ENCODE results near the gene NRDC. TPM values are rescaled to one million over a fixed set of nuclear protein-coding genes. Genes with fewer than 3 reads are reported as not detected.
"Not testable (repeated sequence)": the region's sequence is repeated elsewhere in the genome, so short reads cannot be mapped to it uniquely, and the experiment has no call there.

Gene NRDC
- total and polyA plus RNA-seq, 2 donors, result 56.2 to 151 TPM

DNA sequence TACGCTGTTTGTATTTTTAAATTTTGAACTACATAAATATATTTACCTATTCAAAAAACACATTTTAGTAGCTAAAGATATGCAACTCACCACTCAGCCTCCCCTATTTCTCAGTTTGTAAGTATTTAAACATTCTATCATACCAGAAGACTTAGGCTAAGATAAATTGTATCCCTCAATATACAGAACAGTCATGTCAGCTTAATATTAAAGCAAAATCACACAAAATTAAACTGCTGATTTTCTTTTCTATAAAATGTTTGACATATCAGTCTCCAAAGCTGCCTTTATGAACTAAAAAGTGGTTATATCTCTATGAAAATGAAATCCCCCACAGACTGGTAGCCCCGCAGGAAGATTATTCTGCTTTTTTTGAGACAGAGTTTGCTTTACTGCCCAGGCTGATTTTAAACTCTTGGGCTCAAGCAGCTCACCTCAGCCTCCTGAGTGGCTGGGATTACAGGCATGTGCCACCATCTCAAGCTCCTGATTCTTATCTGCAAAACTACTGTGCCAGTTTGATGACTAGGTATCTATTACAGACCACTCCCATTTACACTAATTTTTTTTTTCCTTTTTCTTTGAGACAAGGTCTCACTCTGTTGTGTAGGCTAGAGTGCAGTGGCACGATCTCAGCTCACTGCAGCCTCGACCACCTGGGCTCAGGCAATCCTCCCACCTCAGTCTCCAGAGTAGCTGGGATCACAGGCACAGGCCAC lies 37.6 kb downstream of the NRDC start:
- H3K4me3 ChIP-seq (ENCODE audit: low read length in 2 of 2), result no peak overlapping the region
- no peak overlapping the region for H3K27ac ChIP-seq (ENCODE audit: low read depth in 1 of 2, low read length in 1 of 2)
- peaks cover 4 to 33% of the 10 kb centered on the region in 2 donors for H3K36me3 ChIP-seq (ENCODE audit: control insufficient read depth in 2 of 2, insufficient read depth in 2 of 2, low read length in 1 of 2)
- no peak for DNase-seq (ENCODE audit: low read depth in 6 of 9, low spot score in 9 of 9)
- no peaks in the 10 kb centered on the region for H3K9me3 ChIP-seq (ENCODE audit: control insufficient read depth in 2 of 2, insufficient read depth in 1 of 2, low read length in 1 of 2)
- H3K27me3 ChIP-seq (ENCODE audit: control insufficient read depth in 2 of 2, insufficient read depth in 1 of 2, low read length in 1 of 2), result no peaks in the 10 kb centered on the region
- no peaks in the 10 kb centered on the region for H3K4me1 ChIP-seq (ENCODE audit: control insufficient read depth in 2 of 2, insufficient read depth in 2 of 2, low read length in 2 of 2)
- 97% methylated on average over 4 of the region's 4 CpGs for WGBS

- Histone ChIP-seq H3K27ac (ENCODE audit: low read depth in 1 of 2, low read length in 1 of 2) (no peak overlapping the region), H3K4me3 (ENCODE audit: low read length in 2 of 2) (no peak overlapping the region), H3K27me3 (ENCODE audit: control insufficient read depth in 2 of 2, insufficient read depth in 1 of 2, low read length in 1 of 2) (no peaks in the 10 kb centered on the region), H3K9me3 (ENCODE audit: control insufficient read depth in 2 of 2, insufficient read depth in 1 of 2, low read length in 1 of 2) (no peaks in the 10 kb centered on the region), H3K36me3 (ENCODE audit: control insufficient read depth in 2 of 2, insufficient read depth in 2 of 2, low read length in 1 of 2) (peaks cover 9 to 40% of the 10 kb centered on the region in 2 donors), H3K4me1 (ENCODE audit: control insufficient read depth in 2 of 2, insufficient read depth in 2 of 2, low read length in 2 of 2) (no peaks in the 10 kb centered on the region)
- DNase-seq (ENCODE audit: low read depth in 6 of 9, low spot score in 9 of 9), result no peak
- 96% methylated on average over 2 of the region's 2 CpGs for WGBS
Measured at GRCh38 chr1:51840182-51840581, 38.3 kb downstream of the NRDC start.

DNA sequence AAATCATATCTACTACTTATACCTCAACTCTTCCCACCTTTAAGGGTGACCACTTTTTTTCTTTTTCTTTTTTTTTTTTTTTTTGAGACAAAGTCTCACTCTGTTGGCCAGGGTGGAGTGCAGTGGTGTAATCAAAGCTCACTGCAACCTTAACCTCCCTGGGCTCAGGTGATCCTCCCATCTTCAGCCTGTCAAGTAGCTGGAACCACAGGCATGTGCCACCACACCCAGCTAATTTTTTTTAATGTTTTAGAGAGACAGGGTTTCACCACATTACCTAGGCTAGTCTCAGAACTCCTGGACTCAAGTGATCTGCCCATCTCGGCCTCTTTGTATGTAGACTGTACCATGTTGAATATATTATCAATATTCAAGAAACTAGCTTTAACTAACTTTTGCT lies 39.4 kb downstream of the NRDC start:
- Histone ChIP-seq H3K4me3 (ENCODE audit: low read length in 2 of 2) (no peak overlapping the region), H3K4me1 (ENCODE audit: control insufficient read depth in 2 of 2, insufficient read depth in 2 of 2, low read length in 2 of 2) (no peaks in the 10 kb centered on the region), H3K36me3 (ENCODE audit: control insufficient read depth in 2 of 2, insufficient read depth in 2 of 2, low read length in 1 of 2) (peaks cover 12 to 42% of the 10 kb centered on the region in 2 donors), H3K27me3 (ENCODE audit: control insufficient read depth in 2 of 2, insufficient read depth in 1 of 2, low read length in 1 of 2) (no peaks in the 10 kb centered on the region), H3K27ac (ENCODE audit: low read depth in 1 of 2, low read length in 1 of 2) (no peak overlapping the region), H3K9me3 (ENCODE audit: control insufficient read depth in 2 of 2, insufficient read depth in 1 of 2, low read length in 1 of 2) (no peaks in the 10 kb centered on the region)
- DNase-seq (ENCODE audit: low read depth in 6 of 9, low spot score in 9 of 9), result no peak
- 100% methylated on average over 1 of the region's 1 CpG for WGBS

GRCh38 chr1:51837243-51837642 lies 41.3 kb downstream of the NRDC start:
- DNase-seq (ENCODE audit: low read depth in 6 of 9, low spot score in 9 of 9), result no peak
- Histone ChIP-seq H3K36me3 (ENCODE audit: control insufficient read depth in 2 of 2, insufficient read depth in 2 of 2, low read length in 1 of 2) (peaks cover 18 to 49% of the 10 kb centered on the region in 2 donors), H3K4me1 (ENCODE audit: control insufficient read depth in 2 of 2, insufficient read depth in 2 of 2, low read length in 2 of 2) (no peaks in the 10 kb centered on the region)

GRCh38 chr1:51833700-51834099 lies 44.8 kb downstream of the NRDC start:
- H3K9me3 ChIP-seq (ENCODE audit: control insufficient read depth in 2 of 2, insufficient read depth in 1 of 2, low read length in 1 of 2), result no peaks in the 10 kb centered on the region
- H3K36me3 ChIP-seq (ENCODE audit: control insufficient read depth in 2 of 2, insufficient read depth in 2 of 2, low read length in 1 of 2), result peaks cover 21 to 45% of the 10 kb centered on the region in 2 donors
- no peaks in the 10 kb centered on the region for H3K27me3 ChIP-seq (ENCODE audit: control insufficient read depth in 2 of 2, insufficient read depth in 1 of 2, low read length in 1 of 2)
- no peak for DNase-seq (ENCODE audit: low read depth in 6 of 9, low spot score in 9 of 9)
- H3K4me1 ChIP-seq (ENCODE audit: control insufficient read depth in 2 of 2, insufficient read depth in 2 of 2, low read length in 2 of 2), result no peaks in the 10 kb centered on the region
- over 99% methylated on average over 2 of the region's 2 CpGs for WGBS
- no peak overlapping the region for H3K27ac ChIP-seq (ENCODE audit: low read depth in 1 of 2, low read length in 1 of 2)
- no peak overlapping the region for H3K4me3 ChIP-seq (ENCODE audit: low read length in 2 of 2)

More at GRCh38 chr1:51837243-51837642, 41.3 kb downstream of the NRDC start:
- H3K4me3 ChIP-seq (ENCODE audit: low read length in 2 of 2), result no peak overlapping the region
- no peaks in the 10 kb centered on the region for H3K27me3 ChIP-seq (ENCODE audit: control insufficient read depth in 2 of 2, insufficient read depth in 1 of 2, low read length in 1 of 2)
- 97% methylated on average over 1 of the region's 1 CpG for WGBS
- no peaks in the 10 kb centered on the region for H3K9me3 ChIP-seq (ENCODE audit: control insufficient read depth in 2 of 2, insufficient read depth in 1 of 2, low read length in 1 of 2)
- H3K27ac ChIP-seq (ENCODE audit: low read depth in 1 of 2, low read length in 1 of 2), result no peak overlapping the region

DNA sequence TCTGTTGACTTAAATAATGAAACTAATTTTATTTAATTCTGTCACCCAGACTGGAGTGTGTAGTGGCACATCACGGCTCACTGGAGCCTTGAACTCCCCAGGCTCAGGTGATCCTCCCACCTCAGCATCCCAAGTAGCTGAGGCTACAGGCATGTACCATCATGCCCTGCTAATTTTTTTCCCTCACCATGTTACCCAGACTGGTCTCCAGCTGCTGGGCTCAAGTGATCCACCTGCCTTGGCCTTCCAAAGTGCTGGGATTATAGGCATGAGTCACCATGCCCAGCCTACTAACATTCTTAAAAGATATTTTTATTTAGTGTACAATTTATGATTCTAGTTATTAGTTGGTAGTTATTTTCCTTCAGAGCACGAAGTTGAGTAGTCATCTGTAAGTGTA lies 49.5 kb downstream of the NRDC start:
- Histone ChIP-seq H3K9me3 (ENCODE audit: control insufficient read depth in 2 of 2, insufficient read depth in 1 of 2, low read length in 1 of 2) (no peaks in the 10 kb centered on the region), H3K4me3 (ENCODE audit: low read length in 2 of 2) (no peak overlapping the region), H3K36me3 (ENCODE audit: control insufficient read depth in 2 of 2, insufficient read depth in 2 of 2, low read length in 1 of 2) (peaks cover 18 to 34% of the 10 kb centered on the region in 2 donors), H3K4me1 (ENCODE audit: control insufficient read depth in 2 of 2, insufficient read depth in 2 of 2, low read length in 2 of 2) (no peaks in the 10 kb centered on the region), H3K27ac (ENCODE audit: low read depth in 1 of 2, low read length in 1 of 2) (no peak overlapping the region), H3K27me3 (ENCODE audit: control insufficient read depth in 2 of 2, insufficient read depth in 1 of 2, low read length in 1 of 2) (no peaks in the 10 kb centered on the region)
- no peak for DNase-seq (ENCODE audit: low read depth in 6 of 9, low spot score in 9 of 9)
- WGBS, result 98% methylated on average over 2 of the region's 2 CpGs

DNA sequence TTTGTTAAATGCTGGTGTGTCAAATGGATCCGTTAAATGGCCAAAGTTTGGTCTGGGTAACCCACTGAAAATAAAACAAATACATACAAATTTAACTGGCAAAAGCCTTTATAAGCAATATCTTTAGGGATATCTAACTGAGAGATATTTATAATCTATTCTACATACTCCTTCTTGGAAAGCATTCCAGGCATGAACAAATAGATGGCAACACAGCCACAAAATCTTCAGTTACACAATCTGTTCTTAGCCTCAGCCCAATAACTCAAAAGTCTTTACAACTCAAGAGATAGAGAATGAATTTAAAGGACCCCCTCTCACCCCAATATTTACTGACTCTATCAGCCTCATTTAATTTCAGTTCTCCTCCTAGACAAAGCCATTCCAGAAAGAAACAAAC lies 58.7 kb downstream of the NRDC start:
- Histone ChIP-seq H3K4me1 (ENCODE audit: control insufficient read depth in 2 of 2, insufficient read depth in 2 of 2, low read length in 2 of 2) (no peaks in the 10 kb centered on the region), H3K36me3 (ENCODE audit: control insufficient read depth in 2 of 2, insufficient read depth in 2 of 2, low read length in 1 of 2) (peaks cover 3 to 41% of the 10 kb centered on the region in 2 donors), H3K27me3 (ENCODE audit: control insufficient read depth in 2 of 2, insufficient read depth in 1 of 2, low read length in 1 of 2) (no peaks in the 10 kb centered on the region), H3K4me3 (ENCODE audit: low read length in 2 of 2) (no peak overlapping the region), H3K9me3 (ENCODE audit: control insufficient read depth in 2 of 2, insufficient read depth in 1 of 2, low read length in 1 of 2) (no peaks in the 10 kb centered on the region), H3K27ac (ENCODE audit: low read depth in 1 of 2, low read length in 1 of 2) (no peak overlapping the region)
- no peak for DNase-seq (ENCODE audit: low read depth in 6 of 9, low spot score in 9 of 9)
- 100% methylated on average over 1 of the region's 1 CpG for WGBS

GRCh38 chr1:51819021-51819420 lies 59.5 kb downstream of the NRDC start:
- 97% methylated on average over 9 of the region's 9 CpGs for WGBS
- peaks cover 4 to 43% of the 10 kb centered on the region in 2 donors for H3K36me3 ChIP-seq (ENCODE audit: control insufficient read depth in 2 of 2, insufficient read depth in 2 of 2, low read length in 1 of 2)
- not testable (repeated sequence) for H3K27ac ChIP-seq (ENCODE audit: low read depth in 1 of 2, low read length in 1 of 2); H3K4me3 ChIP-seq (ENCODE audit: low read length in 2 of 2); H3K9me3 ChIP-seq (ENCODE audit: control insufficient read depth in 2 of 2, insufficient read depth in 1 of 2, low read length in 1 of 2); H3K27me3 ChIP-seq (ENCODE audit: control insufficient read depth in 2 of 2, insufficient read depth in 1 of 2, low read length in 1 of 2); DNase-seq (ENCODE audit: low read depth in 6 of 9, low spot score in 9 of 9); H3K4me1 ChIP-seq (ENCODE audit: control insufficient read depth in 2 of 2, insufficient read depth in 2 of 2, low read length in 2 of 2)

- Histone ChIP-seq H3K27me3 (ENCODE audit: control insufficient read depth in 2 of 2, insufficient read depth in 1 of 2, low read length in 1 of 2) (no peaks in the 10 kb centered on the region), H3K36me3 (ENCODE audit: control insufficient read depth in 2 of 2, insufficient read depth in 2 of 2, low read length in 1 of 2) (peaks cover 8 to 43% of the 10 kb centered on the region in 2 donors), H3K4me3 (ENCODE audit: low read length in 2 of 2) (no peak overlapping the region), H3K27ac (ENCODE audit: low read depth in 1 of 2, low read length in 1 of 2) (no peak overlapping the region), H3K4me1 (ENCODE audit: control insufficient read depth in 2 of 2, insufficient read depth in 2 of 2, low read length in 2 of 2) (no peaks in the 10 kb centered on the region), H3K9me3 (ENCODE audit: control insufficient read depth in 2 of 2, insufficient read depth in 1 of 2, low read length in 1 of 2) (no peaks in the 10 kb centered on the region)
- DNase-seq (ENCODE audit: low read depth in 6 of 9, low spot score in 9 of 9), result no peak
- 97% methylated on average over 3 of the region's 3 CpGs for WGBS
Measured at GRCh38 chr1:51818487-51818886, 60.0 kb downstream of the NRDC start.
